ENCODE data around the gene COL5A1. TPM values are rescaled to one million over a fixed set of nuclear protein-coding genes. Genes with fewer than 3 reads are reported as not detected.

COL5A1 gene
- polyA plus RNA-seq, 5 donors = 130 to 279 (median 160) TPM

GRCh38 chr9:134605966-134606357 is 35.6 kb upstream of the COL5A1 start:
- no peak for DNase-seq

- no peak for DNase-seq
Measured at GRCh38 chr9:134606951-134607731, 34.5 kb upstream of the COL5A1 start.

- no peak for DNase-seq
Measured at GRCh38 chr9:134607971-134608370, 33.6 kb upstream of the COL5A1 start.

- DNase-seq = no peak
Measured at GRCh38 chr9:134611046-134611445, 30.6 kb upstream of the COL5A1 start.

- no peak for DNase-seq
Measured at GRCh38 chr9:134612309-134612708, 29.3 kb upstream of the COL5A1 start.

- DNase-seq = no peak
Measured at GRCh38 chr9:134612715-134613114, 28.9 kb upstream of the COL5A1 start.

GRCh38 chr9:134614256-134614655 is 27.3 kb upstream of the COL5A1 start:
- no peak for DNase-seq

GRCh38 chr9:134616341-134616740 is 25.3 kb upstream of the COL5A1 start:
- no peak for DNase-seq

GRCh38 chr9:134617246-134617645 is 24.4 kb upstream of the COL5A1 start:
- no peak for DNase-seq

GRCh38 chr9:134617836-134618162 is 23.8 kb upstream of the COL5A1 start:
- DNase-seq = no peak

GRCh38 chr9:134618163-134618832 is 23.3 kb upstream of the COL5A1 start:
- DNase-seq = no peak

- DNase-seq = no peak
Measured at GRCh38 chr9:134618833-134619447, 22.7 kb upstream of the COL5A1 start.

GRCh38 chr9:134619448-134619982 is 22.1 kb upstream of the COL5A1 start:
- no peak for DNase-seq

GRCh38 chr9:134619983-134620661 is 21.5 kb upstream of the COL5A1 start:
- DNase-seq = no peak

GRCh38 chr9:134620751-134621557 is 20.6 kb upstream of the COL5A1 start:
- no peak for DNase-seq

GRCh38 chr9:134621558-134622110 is 20.0 kb upstream of the COL5A1 start:
- DNase-seq = no peak

- no peak for DNase-seq
Measured at GRCh38 chr9:134622896-134623257, 18.7 kb upstream of the COL5A1 start.

GRCh38 chr9:134623258-134624066 is 18.1 kb upstream of the COL5A1 start:
- DNase-seq = no peak

GRCh38 chr9:134624137-134624591 is 17.4 kb upstream of the COL5A1 start:
- no peak for DNase-seq

GRCh38 chr9:134624621-134625181 is 16.9 kb upstream of the COL5A1 start:
- no peak for DNase-seq

Measured in right lung (tissue), 5 donors.